ENCODE results near the gene FAM50B. TPM values are rescaled to one million over a fixed set of nuclear protein-coding genes. Genes with fewer than 3 reads are reported as not detected.

FAM50B gene
- total and polyA plus RNA-seq, 2 of the 13 experiments (the other 11 are each of a cell fraction or from before 2014, with no cell fraction given), result 0.05 TPM; not detected in 1

GRCh38 chr6:3806169-3806922 lies 42.8 kb upstream of the FAM50B start (continued):
- TF ChIP-seq ZNF784 (CRISPR knock-in tag; IDR thresholded peaks at IDR 0.05; ENCODE audit: borderline replicate concordance), result no peak
- TF ChIP-seq ZNF775 (CRISPR knock-in tag; IDR thresholded peaks at IDR 0.05; ENCODE audit: borderline replicate concordance), result no peak
- peak; percentile 84 for TF ChIP-seq FOXA3 (CRISPR knock-in tag; IDR thresholded peaks at IDR 0.05)
- TF ChIP-seq ZNF296 (CRISPR knock-in tag; conservative IDR thresholded peaks at IDR 0.05), result no peak
- no peak for TF ChIP-seq ZNF709 (CRISPR knock-in tag; IDR thresholded peaks at IDR 0.05)
- TF ChIP-seq ATF6 (CRISPR knock-in tag; conservative IDR thresholded peaks at IDR 0.05), result no peak
- peak; percentile 86 for TF ChIP-seq KDM6A (CRISPR knock-in tag; IDR thresholded peaks at IDR 0.05; ENCODE audit: low read depth)
- TF ChIP-seq U2AF2 (IDR thresholded peaks at IDR 0.05; ENCODE audit: low read depth, low read length), result no peak
- TF ChIP-seq PBX2 (CRISPR knock-in tag; IDR thresholded peaks at IDR 0.05), result no peak
- TF ChIP-seq GZF1 (CRISPR knock-in tag; IDR thresholded peaks at IDR 0.05), result no peak
- no peak for TF ChIP-seq ZNF75D (CRISPR knock-in tag; IDR thresholded peaks at IDR 0.05; ENCODE audit: borderline replicate concordance)
- peak; percentile 95 for TF ChIP-seq SALL1 (CRISPR knock-in tag; IDR thresholded peaks at IDR 0.05)
- TF ChIP-seq ZBTB2 (CRISPR knock-in tag; IDR thresholded peaks at IDR 0.05; ENCODE audit: low read depth), result no peak
- peak; percentile 95 for TF ChIP-seq ZFX (CRISPR knock-in tag; IDR thresholded peaks at IDR 0.05; ENCODE audit: low read depth)
- peak; percentile 92; the same call in 1 of the 2 replicates for TF ChIP-seq MIXL1 (CRISPR knock-in tag; IDR thresholded peaks at IDR 0.05)
- no peak for TF ChIP-seq MXD1 (CRISPR knock-in tag; IDR thresholded peaks at IDR 0.05)
- TF ChIP-seq ZNF616 (CRISPR knock-in tag; IDR thresholded peaks at IDR 0.05; ENCODE audit: low read depth), result peak; percentile 60; the same call in 1 of the 2 replicates
- no peak for TF ChIP-seq STAT5B (CRISPR knock-in tag; IDR thresholded peaks at IDR 0.05)
- no peak for TF ChIP-seq NBN (conservative IDR thresholded peaks at IDR 0.05)
- peak in 1 of 2 experiments; percentile 85; a peak in 2 of 4 replicates for TF ChIP-seq EP300 (IDR thresholded peaks at IDR 0.05; ENCODE audit: low read depth in 2 of 2, low read length in 2 of 2)
- peak; percentile 67 for TF ChIP-seq EP300 (CRISPR knock-in tag; IDR thresholded peaks at IDR 0.05; ENCODE audit: borderline replicate concordance)
- TF ChIP-seq TRIM24 (CRISPR knock-in tag; IDR thresholded peaks at IDR 0.05), result no peak
- TF ChIP-seq SRF (IDR thresholded peaks at IDR 0.05; ENCODE audit: low read depth, low read length), result no peak
- no peak; the same call in 1 of the 2 replicates for TF ChIP-seq SMYD3 (CRISPR knock-in tag; IDR thresholded peaks at IDR 0.05)
- TF ChIP-seq RARG (CRISPR knock-in tag; IDR thresholded peaks at IDR 0.05; ENCODE audit: low read depth), result no peak
- TF ChIP-seq ETV6 (CRISPR knock-in tag; conservative IDR thresholded peaks at IDR 0.05), result no peak
- no peak for TF ChIP-seq NFE2L2 (IDR thresholded peaks at IDR 0.05; ENCODE audit: low read length)

Measured in HepG2 (cell line).